Hematopoietic multipotent progenitor cell treated with erythropoietin and hydrocortisone succinate and interleukin-3 and kit ligand, for 17 days (in vitro differentiated cells): ENCODE data around the gene TTC32.
"Not testable (repeated sequence)": the region's sequence is repeated elsewhere in the genome, so short reads cannot be mapped to it uniquely, and the experiment has no call there.

Experiments used
- DNase-seq: peaks from one replicate; pipeline ENCODE4 v3.0.0-alpha.2; 2015; ENCODE audit warnings: low spot score

The TTC32 gene

GRCh38 chr2:19899985-19900930, 1.5 kb downstream of the TTC32 start:
- peak; percentile 53 for DNase-seq

- peak; percentile 32 for DNase-seq
Observed at GRCh38 chr2:19898592-19899329, 3.0 kb downstream of the TTC32 start.

- DNase-seq: no peak
Observed at GRCh38 chr2:19897623-19898245, 4.0 kb downstream of the TTC32 start.

GRCh38 chr2:19895535-19895934, 6.2 kb downstream of the TTC32 start:
- DNase-seq: peak; percentile 19

- DNase-seq: no peak
Observed at GRCh38 chr2:19894134-19894792, 7.5 kb downstream of the TTC32 start.

GRCh38 chr2:19893520-19894133, 8.2 kb downstream of the TTC32 start:
- no peak for DNase-seq

- DNase-seq: not testable (repeated sequence)
Observed at GRCh38 chr2:19891971-19892370, 9.8 kb downstream of the TTC32 start.

GRCh38 chr2:19890104-19890503, 11.7 kb downstream of the TTC32 start:
- DNase-seq: no peak

- DNase-seq: no peak
Observed at GRCh38 chr2:19888831-19889230, 13.0 kb downstream of the TTC32 start.

GRCh38 chr2:19887510-19887909, 14.3 kb downstream of the TTC32 start:
- DNase-seq: no peak

GRCh38 chr2:19886261-19886660, 15.5 kb downstream of the TTC32 start:
- DNase-seq: no peak

GRCh38 chr2:19885791-19886190, 16.0 kb downstream of the TTC32 start:
- no peak for DNase-seq

- DNase-seq: no peak
Observed at GRCh38 chr2:19883971-19884720, 17.6 kb downstream of the TTC32 start.

- no peak for DNase-seq
Observed at GRCh38 chr2:19883486-19883885, 18.3 kb downstream of the TTC32 start.

GRCh38 chr2:19882286-19882685, 19.5 kb downstream of the TTC32 start:
- no peak for DNase-seq

GRCh38 chr2:19881908-19882265, 19.9 kb downstream of the TTC32 start:
- no peak for DNase-seq

GRCh38 chr2:19881221-19881907, 20.4 kb downstream of the TTC32 start:
- no peak for DNase-seq

- not testable (repeated sequence) for DNase-seq
Observed at GRCh38 chr2:19880191-19880590, 21.6 kb downstream of the TTC32 start.

- no peak for DNase-seq
Observed at GRCh38 chr2:19879120-19879519, 22.7 kb downstream of the TTC32 start.

GRCh38 chr2:19878268-19879046, 23.3 kb downstream of the TTC32 start:
- DNase-seq: no peak
